ENCODE measurements around the gene PCED1A. TPM values are rescaled to one million over a fixed set of nuclear protein-coding genes. Genes with fewer than 3 reads are reported as not detected.

Gene PCED1A
- total RNA-seq, 6 donors from 2014 or later, result 28.7 to 185 (median 49.1) TPM

- Histone ChIP-seq H3K27me3 (peaks cover 0 to 11% (median 4%) of the 10 kb centered on the region in 4 donors), H3K9me3 (no peaks in the 10 kb centered on the region), H3K36me3 (no peaks in the 10 kb centered on the region), H3K4me1 (peaks cover 1 to 6% (median 6%) of the 10 kb centered on the region in 4 donors), H3K27ac (no peak overlapping the region), H3K4me3 (no peak overlapping the region)
- WGBS, 2 donors, result 78% methylated on average over 11 of the region's 11 CpGs; no CpG with 5 or more reads in 1 of the 2 donors
- DNase-seq (no peak), ATAC-seq (ENCODE audit: low FRiP score in 2 of 2) (no peak)
- TF ChIP-seq POLR2AphosphoS5 (IDR thresholded peaks at IDR 0.05) (no peak), CTCF (IDR thresholded peaks at IDR 0.05) (no peak), EP300 (IDR thresholded peaks at IDR 0.05) (no peak), POLR2A (IDR thresholded peaks at IDR 0.05) (no peak)
Observed at GRCh38 chr20:2794866-2795447, 45.5 kb downstream of the PCED1A start.

- TF ChIP-seq POLR2A (IDR thresholded peaks at IDR 0.05) (no peak), CTCF (IDR thresholded peaks at IDR 0.05) (no peak), POLR2AphosphoS5 (IDR thresholded peaks at IDR 0.05) (no peak), EP300 (IDR thresholded peaks at IDR 0.05) (no peak)
- no peaks in the 10 kb centered on the region for H3K9me3 ChIP-seq
- no peaks in the 10 kb centered on the region for H3K4me1 ChIP-seq
- WGBS, 2 donors, result 88 to 92% methylated on average over 23 of the region's 23 CpGs
- DNase-seq (no peak), ATAC-seq (ENCODE audit: low FRiP score in 2 of 2) (no peak)
- no peak overlapping the region for H3K27ac ChIP-seq
- no peaks in the 10 kb centered on the region for H3K36me3 ChIP-seq
- H3K4me3 ChIP-seq, result no peak overlapping the region
- H3K27me3 ChIP-seq, result peaks cover 0 to 6% (median 1%) of the 10 kb centered on the region in 4 donors
Observed at GRCh38 chr20:2794202-2794748, 46.2 kb downstream of the PCED1A start.

- TF ChIP-seq POLR2A (IDR thresholded peaks at IDR 0.05) (no peak), POLR2AphosphoS5 (IDR thresholded peaks at IDR 0.05) (no peak), EP300 (IDR thresholded peaks at IDR 0.05) (no peak), CTCF (IDR thresholded peaks at IDR 0.05) (no peak)
- H3K27ac ChIP-seq, result no peak overlapping the region
- 84 to 85% methylated on average over 6 of the region's 6 CpGs for WGBS, 2 donors
- H3K36me3 ChIP-seq, result no peaks in the 10 kb centered on the region
- ATAC-seq (ENCODE audit: low FRiP score in 2 of 2), result no peak
- H3K9me3 ChIP-seq, result no peaks in the 10 kb centered on the region
- no peak overlapping the region for H3K4me3 ChIP-seq
- H3K27me3 ChIP-seq, result peaks cover 0 to under 1% (median 0%) of the 10 kb centered on the region in 4 donors
- no peak for DNase-seq
- no peaks in the 10 kb centered on the region for H3K4me1 ChIP-seq
Observed at GRCh38 chr20:2793471-2793870, 47.0 kb downstream of the PCED1A start.

Other genes starting within 250 kb of the PCED1A start
- gene NOP56, start 188.0 kb downstream of the PCED1A start, total RNA-seq, result 100 to 1,000 TPM in 3 of 6 donors, 10 to 100 TPM in 3; 64.8 to 162 (median 93.6) TPM
- gene IDH3B, start 176.4 kb downstream of the PCED1A start, total RNA-seq, result 100 to 1,000 TPM in 1 of 6 donors, 10 to 100 TPM in 5; 64.7 to 108 (median 75.0) TPM
- 10 to 100 TPM in 5 of 6 donors, 1 to 10 TPM in 1; 7.8 to 23.7 (median 12.9) TPM for gene EBF4, start 147.9 kb downstream of the PCED1A start, total RNA-seq
- gene CPXM1, start 40.0 kb downstream of the PCED1A start, total RNA-seq, result 10 to 100 TPM in 1 of 6 donors, 1 to 10 TPM in 1, under 1 TPM in 3, not detected in 1; 0.15 to 13.0 (median 0.55) TPM
- gene C20orf141, start 25.7 kb downstream of the PCED1A start, total RNA-seq, result not detected
- gene TMEM239, start 24.3 kb downstream of the PCED1A start, total RNA-seq, result not detected
- gene VPS16, start 90 bp upstream of the PCED1A start, total RNA-seq, result 10 to 100 TPM; 22.6 to 53.4 (median 38.2) TPM
- gene PTPRA, start 32.8 kb upstream of the PCED1A start, total RNA-seq, result 10 to 100 TPM; 22.0 to 60.3 (median 51.1) TPM
- 1 to 10 TPM in 1 of 6 donors, not detected in 5; 1.1 TPM for gene GNRH2, start 203.0 kb upstream of the PCED1A start, total RNA-seq
- 10 to 100 TPM; 36.7 to 65.5 (median 51.4) TPM for gene MRPS26, start 205.4 kb upstream of the PCED1A start, total RNA-seq
- gene OXT, start 231.0 kb upstream of the PCED1A start, total RNA-seq, result 1 to 10 TPM in 1 of 6 donors, not detected in 5; 2.7 TPM
- gene AVP, start 244.1 kb upstream of the PCED1A start, total RNA-seq, result not detected